CD4-positive, CD25-positive, alpha-beta regulatory T cell (primary cell): ENCODE data around the gene PAMR1. TPM values are rescaled to one million over a fixed set of nuclear protein-coding genes. Genes with fewer than 3 reads are reported as not detected.

ENCODE experiments used
- ATAC-seq, 2 donors: fragments of 150-1000 bp; cut with Tn5 transposase; one replicate each; pipeline ENCODE4 v1.10.0; 2021; ENCODE audit warnings: low read depth in 2 of 2, moderate number of reproducible peaks in 2 of 2, moderate library complexity in 1 of 2
- DNase-seq, 3 donors: peaks; one replicate each; pipeline versions ENCODE4 v3.0.0 to v3.0.0-alpha.2; 2012 to 2022; ENCODE audit warnings: mixed read lengths in 1 of 3
- H3K27ac ChIP-seq: one replicate; pipeline ENCODE4 v1.7.0; 2013; ENCODE audit warnings: mild to moderate bottlenecking, low read length; ENCODE audit not compliant: insufficient read depth, poor library complexity, severe bottlenecking
- H3K27me3 ChIP-seq: one replicate; pipeline ENCODE4 v1.7.0; 2013; ENCODE audit warnings: low read length; ENCODE audit not compliant: control insufficient read depth, insufficient read depth
- H3K36me3 ChIP-seq: one replicate; pipeline ENCODE4 v1.7.0; 2013; ENCODE audit warnings: mild to moderate bottlenecking, low read length, moderate library complexity; ENCODE audit not compliant: control insufficient read depth, insufficient read depth
- H3K4me1 ChIP-seq: 2 replicates; pipeline ENCODE4 v1.7.0; 2013; ENCODE audit warnings: mild to moderate bottlenecking, low read length; ENCODE audit not compliant: insufficient read depth, control insufficient read depth, poor library complexity, severe bottlenecking
- H3K4me3 ChIP-seq: one replicate; pipeline ENCODE4 v1.7.0; 2013; ENCODE audit warnings: low read depth, mild to moderate bottlenecking, low read length, moderate library complexity
- H3K9me3 ChIP-seq, 2 experiments: 1 replicate in 1 of 2; 2 replicates in 1 of 2; pipeline ENCODE4 v1.7.0; 2013; ENCODE audit warnings: low read length in 2 of 2, mild to moderate bottlenecking in 1 of 2, moderate library complexity in 1 of 2; ENCODE audit not compliant: control insufficient read depth in 2 of 2
- H3K27ac Mint-ChIP-seq, 3 donors: one replicate each; pipeline ENCODE4 v1.8.0; 2020 to 2022; ENCODE audit warnings: mild to moderate bottlenecking in 3 of 3, mixed read lengths in 3 of 3, moderate library complexity in 2 of 3
- H3K27me3 Mint-ChIP-seq: one replicate; pipeline ENCODE4 v1.8.0; 2022; ENCODE audit warnings: mild to moderate bottlenecking, mixed read lengths
- H3K36me3 Mint-ChIP-seq: one replicate; pipeline ENCODE4 v1.8.0; 2020; ENCODE audit warnings: mixed read lengths
- H3K4me1 Mint-ChIP-seq, 4 donors: one replicate each; pipeline ENCODE4 v1.8.0; 2020 to 2022; ENCODE audit warnings: mixed read lengths in 4 of 4, mild to moderate bottlenecking in 1 of 4
- H3K4me3 Mint-ChIP-seq, 4 donors: one replicate each; pipeline ENCODE4 v1.8.0; 2020 to 2022; ENCODE audit warnings: mild to moderate bottlenecking in 4 of 4, mixed read lengths in 4 of 4, moderate library complexity in 3 of 4
- H3K9me3 Mint-ChIP-seq, 7 donors: one replicate each; pipeline ENCODE4 v1.8.0; 2020 to 2022; ENCODE audit warnings: mixed read lengths in 7 of 7, mild to moderate bottlenecking in 3 of 7, moderate library complexity in 2 of 7
- polyA plus RNA-seq, 4 donors: library from polyadenylated mRNA; unstranded; fragments of 300-500 nt; fragmentation: Illumina TruSeq; gene quantifications; one replicate each; pipeline ENCODE4 v1.2.3, GENCODE V29; 2021
- total RNA-seq: library from RNA; stranded (reverse); gene quantifications from one replicate; pipeline ENCODE4 v1.2.3, GENCODE V29; 2022

PAMR1 gene
- total and polyA plus RNA-seq, 5 donors from 2014 or later: not detected

DNA sequence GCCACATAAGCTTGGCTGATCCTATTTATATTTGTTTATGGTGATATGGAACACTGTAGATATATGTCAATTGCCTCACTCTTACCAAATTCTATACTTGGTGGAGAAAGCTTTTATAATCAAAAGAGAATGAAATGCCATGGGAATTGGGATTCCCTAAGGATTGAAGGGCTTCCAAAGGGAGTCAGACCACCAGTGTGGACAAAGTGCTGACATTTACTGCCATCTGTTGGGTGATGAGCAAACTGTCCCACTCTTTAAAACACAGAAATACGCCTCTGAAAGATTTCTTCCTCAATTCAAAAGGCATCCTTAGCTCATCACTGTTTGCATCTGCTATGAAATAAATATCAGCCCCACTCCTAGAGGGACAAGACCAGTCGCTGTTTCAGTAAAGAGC, 113.1 kb downstream of the PAMR1 start:
- Mint-ChIP-seq H3K4me3 (no peak overlapping the region), H3K27me3 (peaks cover 65% of the 10 kb centered on the region), H3K36me3 (no peaks in the 10 kb centered on the region), H3K27ac (no peak overlapping the region), H3K9me3 (peaks cover 0 to 4% (median 0%) of the 10 kb centered on the region in 7 donors), H3K4me1 (no peaks in the 10 kb centered on the region)
- DNase-seq (no peak), ATAC-seq (no peak)
- Histone ChIP-seq H3K27me3 (peaks cover 36% of the 10 kb centered on the region), H3K4me3 (no peak overlapping the region), H3K4me1 (no peaks in the 10 kb centered on the region), H3K9me3 (no peaks in the 10 kb centered on the region), H3K36me3 (no peaks in the 10 kb centered on the region), H3K27ac (no peak overlapping the region)

DNA sequence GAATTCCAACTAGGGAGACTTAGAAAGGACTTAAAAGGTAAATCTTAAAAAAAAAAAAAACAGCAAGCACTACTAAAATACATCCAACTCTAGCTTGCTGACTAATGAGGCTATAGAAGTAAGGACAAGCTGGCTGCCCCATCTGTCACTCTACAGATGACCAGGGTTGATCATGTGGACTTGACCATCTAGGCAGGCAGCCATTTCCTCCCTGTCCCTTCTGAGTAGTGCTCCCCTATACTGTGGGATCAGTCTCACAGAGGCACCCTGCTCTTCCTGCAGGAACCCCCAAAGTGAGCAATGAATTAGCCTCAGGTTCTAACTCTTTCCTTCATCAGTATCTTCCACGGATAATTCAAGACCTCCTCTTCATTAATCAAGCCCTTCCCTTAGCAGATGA, 118.4 kb downstream of the PAMR1 start:
- no peak overlapping the region for H3K27ac Mint-ChIP-seq
- Histone ChIP-seq H3K27ac (no peak overlapping the region), H3K27me3 (peaks cover 21% of the 10 kb centered on the region), H3K4me1 (no peaks in the 10 kb centered on the region), H3K36me3 (no peaks in the 10 kb centered on the region), H3K4me3 (no peak overlapping the region), H3K9me3 (no peaks in the 10 kb centered on the region)
- ATAC-seq: no peak
- H3K4me3 Mint-ChIP-seq: no peak overlapping the region
- peaks cover 0 to 1% (median 0%) of the 10 kb centered on the region in 7 donors for H3K9me3 Mint-ChIP-seq
- H3K27me3 Mint-ChIP-seq: peaks cover 23% of the 10 kb centered on the region
- H3K4me1 Mint-ChIP-seq: peaks cover 0 to 2% (median 0%) of the 10 kb centered on the region in 4 donors
- H3K36me3 Mint-ChIP-seq: no peaks in the 10 kb centered on the region
- DNase-seq: no peak

DNA sequence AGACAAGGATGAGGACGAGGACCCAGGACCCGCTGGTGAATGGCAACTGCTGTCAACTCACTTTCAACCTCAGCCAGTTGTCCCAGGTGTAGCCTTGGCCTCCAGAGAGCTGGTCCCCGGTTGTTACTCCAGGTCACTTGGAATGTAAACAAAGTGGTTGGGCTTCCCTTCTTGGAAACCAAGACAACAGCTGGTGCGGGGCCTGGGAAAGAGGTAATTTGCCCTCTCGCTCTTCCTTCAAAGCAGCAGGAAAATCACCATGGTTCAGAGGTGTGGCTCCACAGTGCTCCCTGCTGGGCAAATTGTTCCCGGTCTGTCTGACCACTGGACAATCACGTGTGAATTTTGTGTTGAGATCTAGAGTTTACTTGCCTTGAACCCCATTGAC, 121.0 kb downstream of the PAMR1 start:
- H3K4me1 ChIP-seq: no peaks in the 10 kb centered on the region
- Mint-ChIP-seq H3K4me1 (peaks cover 0 to 2% (median 0%) of the 10 kb centered on the region in 4 donors), H3K9me3 (no peaks in the 10 kb centered on the region), H3K36me3 (no peaks in the 10 kb centered on the region), H3K27ac (no peak overlapping the region), H3K27me3 (peaks cover 21% of the 10 kb centered on the region), H3K4me3 (no peak overlapping the region)
- DNase-seq (no peak), ATAC-seq (no peak)
- H3K9me3 ChIP-seq: no peaks in the 10 kb centered on the region
- H3K27ac ChIP-seq: no peak overlapping the region
- H3K36me3 ChIP-seq: no peaks in the 10 kb centered on the region
- H3K27me3 ChIP-seq: peaks cover 19% of the 10 kb centered on the region
- H3K4me3 ChIP-seq: no peak overlapping the region

DNA sequence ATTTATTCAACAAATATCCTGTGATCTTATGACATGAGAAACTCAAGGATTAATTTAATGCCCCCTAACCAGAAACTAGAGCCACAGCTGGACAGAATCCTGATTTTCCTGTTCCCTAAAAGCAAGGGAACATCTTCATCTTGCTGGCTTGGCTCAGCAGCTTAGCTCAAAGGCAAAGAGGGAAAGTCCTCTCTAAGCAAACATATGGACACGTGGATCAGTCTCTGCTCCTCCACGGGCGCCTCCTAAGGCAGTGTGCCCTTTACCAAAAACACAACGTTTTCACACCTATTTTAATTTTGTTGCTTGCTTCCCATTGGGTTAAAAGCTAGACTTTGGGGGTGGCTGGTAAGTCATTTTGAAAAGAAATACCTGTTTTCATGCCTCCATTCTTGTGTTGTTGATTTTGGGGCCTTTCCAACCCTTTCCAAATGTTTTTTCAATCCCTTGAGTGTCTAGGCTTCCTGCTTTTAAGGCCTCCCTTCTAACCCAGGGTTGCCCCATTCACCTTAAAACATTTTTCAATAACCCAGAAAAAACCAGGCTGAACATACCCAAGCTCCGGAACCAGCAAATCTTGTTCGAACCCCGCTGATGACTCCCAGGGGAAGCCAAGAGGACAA, 121.5 kb downstream of the PAMR1 start:
- ATAC-seq: no peak
- no peak overlapping the region for H3K27ac Mint-ChIP-seq

DNA sequence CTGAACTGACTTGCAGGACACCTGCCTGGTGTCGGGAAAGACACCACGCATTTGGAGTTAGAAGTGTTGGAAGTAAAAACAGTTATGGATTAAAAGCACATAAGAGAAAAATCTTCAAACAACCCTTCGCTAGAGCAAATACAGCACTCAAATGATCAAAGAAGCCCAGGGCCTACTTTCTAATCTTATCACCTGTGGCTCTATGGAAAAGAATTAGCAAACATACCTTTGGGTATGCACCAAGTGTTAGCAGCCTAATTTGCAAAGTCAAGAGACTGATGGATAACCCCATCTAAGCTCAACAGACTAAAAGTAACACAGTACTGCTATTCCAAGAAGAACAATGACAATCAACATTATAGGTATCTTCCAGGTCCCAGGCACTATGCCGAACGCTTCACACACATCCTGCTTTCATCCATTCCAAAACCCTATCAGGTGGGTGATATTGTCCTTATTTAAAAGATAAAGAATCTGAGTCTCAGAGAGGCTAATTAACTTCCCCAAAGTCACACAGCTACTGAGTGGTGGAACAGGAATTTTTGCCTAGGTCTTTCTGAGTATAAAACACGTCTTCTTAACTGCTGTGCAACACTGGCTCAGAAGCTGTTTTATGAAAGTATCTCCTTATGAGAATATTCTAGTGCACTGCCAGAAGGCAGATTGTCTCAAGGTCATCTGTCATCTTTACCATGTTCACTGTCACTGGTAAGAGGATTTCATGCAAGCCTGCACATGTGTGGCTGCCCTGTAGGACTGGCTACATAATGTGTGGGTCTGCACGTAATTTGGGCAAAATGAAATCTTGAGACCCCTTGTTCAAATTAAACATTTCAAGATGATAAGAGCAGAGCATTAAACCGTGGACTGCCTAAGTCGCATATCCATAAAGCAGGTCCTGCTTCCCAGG, 122.4 kb downstream of the PAMR1 start:
- Mint-ChIP-seq H3K9me3 (no peaks in the 10 kb centered on the region), H3K27ac (no peak overlapping the region), H3K27me3 (peaks cover 25% of the 10 kb centered on the region), H3K36me3 (no peaks in the 10 kb centered on the region), H3K4me3 (no peak overlapping the region), H3K4me1 (peaks cover 0 to 2% (median 0%) of the 10 kb centered on the region in 4 donors)
- DNase-seq (no peak), ATAC-seq (no peak)
- Histone ChIP-seq H3K4me1 (no peaks in the 10 kb centered on the region), H3K9me3 (no peaks in the 10 kb centered on the region), H3K4me3 (no peak overlapping the region), H3K36me3 (no peaks in the 10 kb centered on the region), H3K27ac (no peak overlapping the region), H3K27me3 (peaks cover 22% of the 10 kb centered on the region)

More for the DNA sequence above, 121.5 kb downstream of the PAMR1 start:
- Histone ChIP-seq H3K27me3 (peaks cover 19% of the 10 kb centered on the region), H3K4me1 (no peaks in the 10 kb centered on the region), H3K4me3 (no peak overlapping the region), H3K27ac (no peak overlapping the region), H3K9me3 (no peaks in the 10 kb centered on the region), H3K36me3 (no peaks in the 10 kb centered on the region)
- Mint-ChIP-seq H3K9me3 (no peaks in the 10 kb centered on the region), H3K27me3 (peaks cover 21% of the 10 kb centered on the region), H3K36me3 (no peaks in the 10 kb centered on the region), H3K4me1 (peaks cover 0 to 2% (median 0%) of the 10 kb centered on the region in 4 donors), H3K4me3 (no peak overlapping the region)
- DNase-seq: no peak

DNA sequence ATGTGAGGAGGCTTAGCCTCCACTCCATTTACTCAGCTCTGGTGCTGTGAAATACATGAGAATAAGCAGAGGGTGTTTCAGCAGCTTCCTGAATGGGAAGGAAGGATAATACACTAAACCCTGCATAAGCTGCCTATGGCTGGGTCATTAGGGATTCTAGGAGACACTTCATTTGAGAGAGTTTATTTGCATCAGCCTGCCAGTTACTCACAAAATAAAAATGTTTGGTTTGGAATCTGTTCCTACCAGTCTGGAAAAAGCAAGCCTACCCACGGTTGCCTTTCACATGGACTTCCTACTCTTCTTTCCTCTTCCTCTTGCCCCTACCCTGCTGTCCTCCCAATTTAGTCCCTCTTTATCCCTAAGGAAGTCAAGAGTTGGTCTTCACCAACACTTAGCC, 126.5 kb downstream of the PAMR1 start:
- DNase-seq: no peak
- Histone ChIP-seq H3K27me3 (peaks cover 15% of the 10 kb centered on the region), H3K4me3 (no peak overlapping the region), H3K4me1 (no peaks in the 10 kb centered on the region), H3K9me3 (no peaks in the 10 kb centered on the region), H3K36me3 (no peaks in the 10 kb centered on the region), H3K27ac (no peak overlapping the region)
- Mint-ChIP-seq H3K9me3 (peaks cover 0 to 2% (median 0%) of the 10 kb centered on the region in 7 donors), H3K27me3 (peaks cover 25% of the 10 kb centered on the region), H3K36me3 (no peaks in the 10 kb centered on the region), H3K4me1 (peaks cover 0 to 6% (median 2%) of the 10 kb centered on the region in 4 donors), H3K4me3 (no peak overlapping the region), H3K27ac (no peak overlapping the region)
- no peak for ATAC-seq

DNA sequence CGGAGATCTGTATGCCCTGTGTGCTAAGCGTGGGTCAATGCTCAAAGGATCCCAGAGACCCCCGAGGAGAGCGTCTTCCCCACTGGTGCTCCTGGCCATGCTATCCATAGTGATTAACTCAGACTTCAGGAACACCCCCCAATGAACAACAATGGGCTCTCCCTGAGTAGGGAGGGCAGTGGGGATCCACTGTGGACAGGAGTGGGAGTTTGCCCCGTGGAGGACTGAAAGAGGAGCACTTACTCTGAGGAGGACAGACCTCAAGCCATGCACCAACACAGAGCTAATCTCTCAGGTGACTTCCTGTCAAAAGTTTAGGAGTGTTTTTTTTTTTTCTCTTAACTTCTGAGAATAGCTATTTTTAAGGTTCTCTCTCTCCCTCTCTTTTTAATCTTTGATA, 130.5 kb downstream of the PAMR1 start:
- Histone ChIP-seq H3K36me3 (no peaks in the 10 kb centered on the region), H3K4me1 (peaks cover 14% of the 10 kb centered on the region), H3K27me3 (peaks cover 15% of the 10 kb centered on the region), H3K9me3 (no peaks in the 10 kb centered on the region), H3K4me3 (no peak overlapping the region), H3K27ac (no peak overlapping the region)
- ATAC-seq: no peak
- Mint-ChIP-seq H3K4me1 (peaks cover 13 to 28% (median 19%) of the 10 kb centered on the region in 4 donors), H3K36me3 (no peaks in the 10 kb centered on the region), H3K9me3 (peaks cover 0 to 2% (median 0%) of the 10 kb centered on the region in 7 donors), H3K27me3 (peaks cover 13% of the 10 kb centered on the region), H3K27ac (peak overlapping the region in 1 of 3 donors; percentile 31), H3K4me3 (no peak overlapping the region)
- no peak for DNase-seq
